NCI-H82 treated with DMSO at 0.1 percent for 48 hours (cell line): Measurements from ENCODE around the gene IGFBP6.

Experiments
- DNase-seq: peaks from one replicate; lab custom pipeline; 2025; ENCODE audit not compliant: unreplicated experiment; lab: John Stamatoyannopoulos, UW

Gene IGFBP6

GRCh38 chr12:53115112-53115890 is 17.8 kb downstream of the IGFBP6 start:
- DNase-seq = no peak

GRCh38 chr12:53115891-53116648 is 18.6 kb downstream of the IGFBP6 start:
- no peak for DNase-seq

GRCh38 chr12:53118751-53119300 is 21.4 kb downstream of the IGFBP6 start:
- no peak for DNase-seq

GRCh38 chr12:53120685-53121525 is 23.4 kb downstream of the IGFBP6 start:
- no peak for DNase-seq

- no peak for DNase-seq
Measured at GRCh38 chr12:53122961-53123468, 25.5 kb downstream of the IGFBP6 start.

- DNase-seq = no peak
Measured at GRCh38 chr12:53123578-53124351, 26.3 kb downstream of the IGFBP6 start.

- DNase-seq = no peak
Measured at GRCh38 chr12:53124352-53124723, 26.9 kb downstream of the IGFBP6 start.

- DNase-seq = no peak
Measured at GRCh38 chr12:53127169-53127568, 29.7 kb downstream of the IGFBP6 start.

- DNase-seq = no peak
Measured at GRCh38 chr12:53128780-53129569, 31.5 kb downstream of the IGFBP6 start.

- DNase-seq = no peak
Measured at GRCh38 chr12:53131844-53132243, 34.4 kb downstream of the IGFBP6 start.

- DNase-seq = no peak
Measured at GRCh38 chr12:53133722-53134121, 36.3 kb downstream of the IGFBP6 start.

GRCh38 chr12:53143355-53143754 is 45.9 kb downstream of the IGFBP6 start:
- no peak for DNase-seq

GRCh38 chr12:53145383-53146260 is 48.2 kb downstream of the IGFBP6 start:
- no peak for DNase-seq

- no peak for DNase-seq
Measured at GRCh38 chr12:53147181-53147580, 49.7 kb downstream of the IGFBP6 start.

GRCh38 chr12:53147653-53148052 is 50.2 kb downstream of the IGFBP6 start:
- DNase-seq = no peak

- no peak for DNase-seq
Measured at GRCh38 chr12:53151039-53151438, 53.6 kb downstream of the IGFBP6 start.
